ENCODE results near the gene FCHO2. TPM values are rescaled to one million over a fixed set of nuclear protein-coding genes. Genes with fewer than 3 reads are reported as not detected.

Gene FCHO2
- total RNA-seq, 1 experiment from 2014 or later: 14.9 TPM

DNA sequence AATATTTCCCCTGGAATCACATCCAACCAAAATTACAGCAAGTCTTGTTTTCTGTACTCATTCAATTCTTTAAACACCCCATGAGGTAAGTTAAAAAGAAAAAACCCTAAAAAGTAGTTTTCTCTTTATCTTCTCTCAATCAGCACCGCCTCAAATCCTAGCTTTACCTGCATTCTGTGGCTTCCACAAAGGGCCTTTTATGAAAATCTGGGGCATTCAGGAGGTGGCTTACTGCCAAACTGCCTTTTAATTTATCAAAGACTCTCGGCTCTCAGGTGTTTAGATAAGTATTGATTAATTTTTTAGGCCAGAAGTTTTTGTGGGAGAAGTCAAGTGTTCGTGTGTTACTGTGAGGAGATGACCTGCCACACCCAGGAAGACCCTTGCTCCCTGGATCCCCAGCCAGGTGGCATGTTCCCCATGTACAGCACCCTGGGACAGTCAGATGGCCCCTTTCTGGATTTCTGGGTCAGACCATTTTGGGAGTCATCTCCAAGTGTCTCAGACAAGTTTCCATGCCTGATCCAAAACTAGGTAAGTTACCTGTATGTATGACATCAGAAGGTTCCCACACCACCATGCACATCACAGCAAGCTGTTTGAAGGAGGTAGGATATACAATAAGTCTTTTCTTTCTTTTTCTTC, 158.3 kb downstream of the FCHO2 start:
- peaks cover 9% of the 10 kb centered on the region; the same call in 1 of the 2 replicates for H3K4me1 Mint-ChIP-seq
- H3K36me3 Mint-ChIP-seq: no peaks in the 10 kb centered on the region
- ATAC-seq (no peak), DNase-seq (ENCODE audit: low spot score) (no peak)
- no peak overlapping the region for H3K4me3 Mint-ChIP-seq
- peaks cover 25% of the 10 kb centered on the region for H3K27me3 Mint-ChIP-seq (ENCODE audit: low read depth)
- TF ChIP-seq FOXK1 (CRISPR knock-in tag; IDR thresholded peaks at IDR 0.05) (no peak), NFE2L1 (CRISPR knock-in tag; IDR thresholded peaks at IDR 0.05) (no peak), KAT7 (CRISPR knock-in tag; IDR thresholded peaks at IDR 0.05; ENCODE audit: borderline replicate concordance) (no peak), CREM (CRISPR knock-in tag; IDR thresholded peaks at IDR 0.05) (no peak), TEAD1 (CRISPR knock-in tag; IDR thresholded peaks at IDR 0.05) (no peak)
- TF ChIP-seq, protein P1, sequence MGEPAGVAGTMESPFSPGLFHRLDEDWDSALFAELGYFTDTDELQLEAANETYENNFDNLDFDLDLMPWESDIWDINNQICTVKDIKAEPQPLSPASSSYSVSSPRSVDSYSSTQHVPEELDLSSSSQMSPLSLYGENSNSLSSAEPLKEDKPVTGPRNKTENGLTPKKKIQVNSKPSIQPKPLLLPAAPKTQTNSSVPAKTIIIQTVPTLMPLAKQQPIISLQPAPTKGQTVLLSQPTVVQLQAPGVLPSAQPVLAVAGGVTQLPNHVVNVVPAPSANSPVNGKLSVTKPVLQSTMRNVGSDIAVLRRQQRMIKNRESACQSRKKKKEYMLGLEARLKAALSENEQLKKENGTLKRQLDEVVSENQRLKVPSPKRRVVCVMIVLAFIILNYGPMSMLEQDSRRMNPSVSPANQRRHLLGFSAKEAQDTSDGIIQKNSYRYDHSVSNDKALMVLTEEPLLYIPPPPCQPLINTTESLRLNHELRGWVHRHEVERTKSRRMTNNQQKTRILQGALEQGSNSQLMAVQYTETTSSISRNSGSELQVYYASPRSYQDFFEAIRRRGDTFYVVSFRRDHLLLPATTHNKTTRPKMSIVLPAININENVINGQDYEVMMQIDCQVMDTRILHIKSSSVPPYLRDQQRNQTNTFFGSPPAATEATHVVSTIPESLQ (CRISPR knock-in tag; IDR thresholded peaks at IDR 0.05): no peak
- TF ChIP-seq, protein P2, sequence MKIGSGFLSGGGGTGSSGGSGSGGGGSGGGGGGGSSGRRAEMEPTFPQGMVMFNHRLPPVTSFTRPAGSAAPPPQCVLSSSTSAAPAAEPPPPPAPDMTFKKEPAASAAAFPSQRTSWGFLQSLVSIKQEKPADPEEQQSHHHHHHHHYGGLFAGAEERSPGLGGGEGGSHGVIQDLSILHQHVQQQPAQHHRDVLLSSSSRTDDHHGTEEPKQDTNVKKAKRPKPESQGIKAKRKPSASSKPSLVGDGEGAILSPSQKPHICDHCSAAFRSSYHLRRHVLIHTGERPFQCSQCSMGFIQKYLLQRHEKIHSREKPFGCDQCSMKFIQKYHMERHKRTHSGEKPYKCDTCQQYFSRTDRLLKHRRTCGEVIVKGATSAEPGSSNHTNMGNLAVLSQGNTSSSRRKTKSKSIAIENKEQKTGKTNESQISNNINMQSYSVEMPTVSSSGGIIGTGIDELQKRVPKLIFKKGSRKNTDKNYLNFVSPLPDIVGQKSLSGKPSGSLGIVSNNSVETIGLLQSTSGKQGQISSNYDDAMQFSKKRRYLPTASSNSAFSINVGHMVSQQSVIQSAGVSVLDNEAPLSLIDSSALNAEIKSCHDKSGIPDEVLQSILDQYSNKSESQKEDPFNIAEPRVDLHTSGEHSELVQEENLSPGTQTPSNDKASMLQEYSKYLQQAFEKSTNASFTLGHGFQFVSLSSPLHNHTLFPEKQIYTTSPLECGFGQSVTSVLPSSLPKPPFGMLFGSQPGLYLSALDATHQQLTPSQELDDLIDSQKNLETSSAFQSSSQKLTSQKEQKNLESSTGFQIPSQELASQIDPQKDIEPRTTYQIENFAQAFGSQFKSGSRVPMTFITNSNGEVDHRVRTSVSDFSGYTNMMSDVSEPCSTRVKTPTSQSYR (CRISPR knock-in tag; IDR thresholded peaks at IDR 0.05): no peak
- TF ChIP-seq, protein P3, sequence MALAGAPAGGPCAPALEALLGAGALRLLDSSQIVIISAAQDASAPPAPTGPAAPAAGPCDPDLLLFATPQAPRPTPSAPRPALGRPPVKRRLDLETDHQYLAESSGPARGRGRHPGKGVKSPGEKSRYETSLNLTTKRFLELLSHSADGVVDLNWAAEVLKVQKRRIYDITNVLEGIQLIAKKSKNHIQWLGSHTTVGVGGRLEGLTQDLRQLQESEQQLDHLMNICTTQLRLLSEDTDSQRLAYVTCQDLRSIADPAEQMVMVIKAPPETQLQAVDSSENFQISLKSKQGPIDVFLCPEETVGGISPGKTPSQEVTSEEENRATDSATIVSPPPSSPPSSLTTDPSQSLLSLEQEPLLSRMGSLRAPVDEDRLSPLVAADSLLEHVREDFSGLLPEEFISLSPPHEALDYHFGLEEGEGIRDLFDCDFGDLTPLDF (CRISPR knock-in tag; IDR thresholded peaks at IDR 0.05): no peak
- H3K9me3 Mint-ChIP-seq: peaks cover 10% of the 10 kb centered on the region
- no peak overlapping the region for H3K27ac Mint-ChIP-seq
- ChIA-PET CTCF (interaction anchor here (1.0 kb wide), 1 partner anchor 19 kb away, joined by 3 read pairs; no protein-coding TSS in a partner anchor), POLR2A (no interaction called here)

DNA sequence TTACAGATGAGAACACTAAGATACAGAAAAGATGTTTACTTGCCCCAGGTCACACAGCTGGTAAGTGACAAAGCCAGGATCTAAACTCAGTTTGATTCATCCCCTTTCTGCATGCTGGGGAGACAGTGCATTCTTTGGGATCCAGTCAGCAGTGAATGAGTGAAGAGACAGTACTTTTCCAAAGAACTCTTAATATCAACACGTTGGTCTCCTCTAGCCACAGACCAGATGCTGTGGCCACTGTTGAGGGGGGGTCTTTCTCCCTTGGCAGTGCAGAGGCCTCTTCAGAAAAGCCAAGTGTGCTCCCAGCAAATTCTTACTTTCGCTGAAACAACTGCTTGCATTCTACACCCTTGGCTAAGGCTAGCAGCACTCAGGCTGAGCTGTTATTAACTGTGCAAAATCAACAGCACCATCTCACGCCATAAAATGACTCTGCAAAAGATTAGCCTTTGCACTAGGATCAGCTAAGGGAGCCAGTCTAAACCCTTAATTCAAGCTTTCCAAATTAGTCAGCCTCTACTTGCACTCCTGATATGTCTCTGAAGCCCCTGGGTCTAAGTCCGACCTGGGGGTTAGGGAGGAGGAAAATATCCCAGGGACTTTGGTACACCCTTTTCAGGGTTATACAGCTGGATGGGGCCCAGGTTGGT, 159.7 kb downstream of the FCHO2 start:
- Mint-ChIP-seq H3K4me3 (no peak overlapping the region), H3K36me3 (no peaks in the 10 kb centered on the region), H3K4me1 (peaks cover 15% of the 10 kb centered on the region), H3K9me3 (peaks cover 10% of the 10 kb centered on the region), H3K27ac (no peak overlapping the region), H3K27me3 (ENCODE audit: low read depth) (peaks cover 32% of the 10 kb centered on the region)
- no peak for TF ChIP-seq NR2C2 (CRISPR knock-in tag; IDR thresholded peaks at IDR 0.05)
- no peak for TF ChIP-seq SOX15 (CRISPR knock-in tag; IDR thresholded peaks at IDR 0.05)
- TF ChIP-seq, protein P4, sequence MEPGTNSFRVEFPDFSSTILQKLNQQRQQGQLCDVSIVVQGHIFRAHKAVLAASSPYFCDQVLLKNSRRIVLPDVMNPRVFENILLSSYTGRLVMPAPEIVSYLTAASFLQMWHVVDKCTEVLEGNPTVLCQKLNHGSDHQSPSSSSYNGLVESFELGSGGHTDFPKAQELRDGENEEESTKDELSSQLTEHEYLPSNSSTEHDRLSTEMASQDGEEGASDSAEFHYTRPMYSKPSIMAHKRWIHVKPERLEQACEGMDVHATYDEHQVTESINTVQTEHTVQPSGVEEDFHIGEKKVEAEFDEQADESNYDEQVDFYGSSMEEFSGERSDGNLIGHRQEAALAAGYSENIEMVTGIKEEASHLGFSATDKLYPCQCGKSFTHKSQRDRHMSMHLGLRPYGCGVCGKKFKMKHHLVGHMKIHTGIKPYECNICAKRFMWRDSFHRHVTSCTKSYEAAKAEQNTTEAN (CRISPR knock-in tag; IDR thresholded peaks at IDR 0.05): no peak
- TF ChIP-seq SMAD4 (CRISPR knock-in tag; IDR thresholded peaks at IDR 0.05): no peak
- no peak for TF ChIP-seq GTF2I (CRISPR knock-in tag; conservative IDR thresholded peaks at IDR 0.05)
- no peak for TF ChIP-seq JAZF1 (CRISPR knock-in tag; IDR thresholded peaks at IDR 0.05)
- no peak for TF ChIP-seq NR3C1 (CRISPR knock-in tag; conservative IDR thresholded peaks at IDR 0.05; ENCODE audit: low read depth)
- TF ChIP-seq ESRRA (CRISPR knock-in tag; IDR thresholded peaks at IDR 0.05; ENCODE audit: borderline replicate concordance): no peak
- TF ChIP-seq CREB1 (CRISPR knock-in tag; IDR thresholded peaks at IDR 0.05): no peak
- TF ChIP-seq PRRX2 (CRISPR knock-in tag; IDR thresholded peaks at IDR 0.05): no peak
- TF ChIP-seq RORB (CRISPR knock-in tag; IDR thresholded peaks at IDR 0.05): no peak
- no peak for TF ChIP-seq MXD4 (CRISPR knock-in tag; IDR thresholded peaks at IDR 0.05; ENCODE audit: borderline replicate concordance)
- TF ChIP-seq ELF4 (CRISPR knock-in tag; IDR thresholded peaks at IDR 0.05; ENCODE audit: low read depth): no peak
- TF ChIP-seq, protein P5, sequence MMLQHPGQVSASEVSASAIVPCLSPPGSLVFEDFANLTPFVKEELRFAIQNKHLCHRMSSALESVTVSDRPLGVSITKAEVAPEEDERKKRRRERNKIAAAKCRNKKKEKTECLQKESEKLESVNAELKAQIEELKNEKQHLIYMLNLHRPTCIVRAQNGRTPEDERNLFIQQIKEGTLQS (CRISPR knock-in tag; conservative IDR thresholded peaks at IDR 0.05): no peak
- no peak for TF ChIP-seq JUN (CRISPR knock-in tag; IDR thresholded peaks at IDR 0.05)
- TF ChIP-seq, protein P6, sequence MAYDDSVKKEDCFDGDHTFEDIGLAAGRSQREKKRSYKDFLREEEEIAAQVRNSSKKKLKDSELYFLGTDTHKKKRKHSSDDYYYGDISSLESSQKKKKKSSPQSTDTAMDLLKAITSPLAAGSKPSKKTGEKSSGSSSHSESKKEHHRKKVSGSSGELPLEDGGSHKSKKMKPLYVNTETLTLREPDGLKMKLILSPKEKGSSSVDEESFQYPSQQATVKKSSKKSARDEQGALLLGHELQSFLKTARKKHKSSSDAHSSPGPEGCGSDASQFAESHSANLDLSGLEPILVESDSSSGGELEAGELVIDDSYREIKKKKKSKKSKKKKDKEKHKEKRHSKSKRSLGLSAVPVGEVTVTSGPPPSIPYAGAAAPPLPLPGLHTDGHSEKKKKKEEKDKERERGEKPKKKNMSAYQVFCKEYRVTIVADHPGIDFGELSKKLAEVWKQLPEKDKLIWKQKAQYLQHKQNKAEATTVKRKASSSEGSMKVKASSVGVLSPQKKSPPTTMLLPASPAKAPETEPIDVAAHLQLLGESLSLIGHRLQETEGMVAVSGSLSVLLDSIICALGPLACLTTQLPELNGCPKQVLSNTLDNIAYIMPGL (CRISPR knock-in tag; IDR thresholded peaks at IDR 0.05): no peak
- ATAC-seq: no peak
- CTCF ChIA-PET: interaction anchor here (1.1 to 1.6 kb wide), 4 partner anchors 55 to 188 kb away, joined by 3 to 5 read pairs (median 4); no protein-coding TSS in a partner anchor
- no peak for DNase-seq (ENCODE audit: low spot score)
- POLR2A ChIA-PET: no interaction called here
